PFSK-1 (cell line): ENCODE measurements around the gene IDH3B.

Experiments
- POLR2AphosphoS5 ChIP-seq: IDR thresholded peaks from 2 replicates; pipeline ENCODE4 v1.6.1; 2012; ENCODE audit warnings: low read depth, mild to moderate bottlenecking, control low read depth, low read length, moderate library complexity
- REST ChIP-seq, 2 experiments: IDR thresholded peaks; 2 replicates each; pipeline versions ENCODE4 v1.6.1 to v1.8.0; 2011 to 2012; ENCODE audit warnings: low read depth in 2 of 2, low read length in 2 of 2, control low read depth in 1 of 2, inconsistent platforms in 1 of 2, mild to moderate bottlenecking in 1 of 2, moderate library complexity in 1 of 2; ENCODE audit not compliant: insufficient read depth in 1 of 2
- SIN3A ChIP-seq: IDR thresholded peaks from 2 replicates; pipeline ENCODE4 v1.6.1; 2012; ENCODE audit warnings: mild to moderate bottlenecking, low read length, moderate library complexity, borderline replicate concordance; ENCODE audit not compliant: insufficient read depth
- TAF1 ChIP-seq: IDR thresholded peaks from 2 replicates; pipeline ENCODE4 v1.6.1; 2012; ENCODE audit warnings: low read length, control low read depth, borderline replicate concordance; ENCODE audit not compliant: insufficient read depth

GRCh38 chr20:2699775-2700413, 35.9 kb upstream of the IDH3B start:
- TF ChIP-seq SIN3A (no peak), POLR2AphosphoS5 (no peak), REST (IDR thresholded peaks at IDR 0.05; ENCODE audit: insufficient read depth in 1 of 2, low read depth in 2 of 2, low read length in 2 of 2) (no peak), TAF1 (no peak)
